OCI-LY3 (cell line): ENCODE measurements around the gene ARPC5L.

Experiments
- CTCF ChIP-seq: fragments of 200-600, 300-600 bp; sonication (generic); IDR thresholded peaks from 2 replicates; pipeline ENCODE4 v1.5.1; 2014; ENCODE audit warnings: antibody characterized with exemption, low read length, low read depth
- EZH2phosphoT487 ChIP-seq: fragments of 200-600 bp; shearing (Covaris generic); IDR thresholded peaks from 2 replicates; pipeline ENCODE4 v1.6.1; 2018; ENCODE audit warnings: antibody characterized with exemption, mixed run types, low read depth

- TF ChIP-seq CTCF (no peak), EZH2phosphoT487 (no peak)
These were observed 47.8 kb upstream of the ARPC5L start for GRCh38 chr9:124814164-124814535.
